ENCODE measurements around the gene P2RX5. TPM values are rescaled to one million over a fixed set of nuclear protein-coding genes. Genes with fewer than 3 reads are reported as not detected.

Gene P2RX5
- total and polyA plus RNA-seq, 9 donors, result 0.15 to 1.1 (median 0.61) TPM

- Histone ChIP-seq H3K36me3 (no peaks in the 10 kb centered on the region), H3K27me3 (no peaks in the 10 kb centered on the region), H3K9me3 (no peaks in the 10 kb centered on the region), H3K4me3 (no peak overlapping the region), H3K4me1 (ENCODE audit: insufficient read depth) (peaks cover 3% of the 10 kb centered on the region), H3K27ac (no peak overlapping the region)
- intact Hi-C loops (cut with DNase I), result no loop called here
- TF ChIP-seq CTCF (IDR thresholded peaks at IDR 0.05), result no peak
- no peak for TF ChIP-seq EP300 (IDR thresholded peaks at IDR 0.05)
- no peak for TF ChIP-seq POLR2A (IDR thresholded peaks at IDR 0.05)
- DNase-seq, result no peak
Observed at GRCh38 chr17:3719265-3719664, 23.3 kb upstream of the P2RX5 start.

GRCh38 chr17:3718201-3718600 lies 22.2 kb upstream of the P2RX5 start:
- Histone ChIP-seq H3K36me3 (no peaks in the 10 kb centered on the region), H3K9me3 (no peaks in the 10 kb centered on the region), H3K27ac (no peak overlapping the region), H3K4me3 (no peak overlapping the region), H3K4me1 (ENCODE audit: insufficient read depth) (no peaks in the 10 kb centered on the region), H3K27me3 (no peaks in the 10 kb centered on the region)
- DNase-seq, result no peak
- TF ChIP-seq EP300 (IDR thresholded peaks at IDR 0.05) (no peak), POLR2A (IDR thresholded peaks at IDR 0.05) (no peak)
- WGBS, 3 donors, result 87 to 93% (median 88%) methylated on average over 4 of the region's 4 CpGs
- intact Hi-C loops (cut with DNase I), result no loop called here

GRCh38 chr17:3715296-3715695 lies 19.3 kb upstream of the P2RX5 start:
- no peaks in the 10 kb centered on the region for H3K27me3 ChIP-seq
- H3K36me3 ChIP-seq, result no peaks in the 10 kb centered on the region

GRCh38 chr17:3712811-3713463 lies 17.0 kb upstream of the P2RX5 start:
- Histone ChIP-seq H3K36me3 (no peaks in the 10 kb centered on the region), H3K27ac (no peak overlapping the region), H3K4me1 (ENCODE audit: insufficient read depth) (no peaks in the 10 kb centered on the region), H3K27me3 (no peaks in the 10 kb centered on the region), H3K9me3 (no peaks in the 10 kb centered on the region), H3K4me3 (no peak overlapping the region)
- intact Hi-C loops (cut with DNase I), result no loop called here
- 61 to 75% (median 65%) methylated on average over 13 of the region's 13 CpGs for WGBS, 3 donors
- TF ChIP-seq EP300 (IDR thresholded peaks at IDR 0.05) (no peak), POLR2A (IDR thresholded peaks at IDR 0.05) (no peak), CTCF (IDR thresholded peaks at IDR 0.05) (no peak)
- no peak for DNase-seq

More at GRCh38 chr17:3715296-3715695, 19.3 kb upstream of the P2RX5 start:
- WGBS, 3 donors, result 83 to 93% (median 92%) methylated on average over 8 of the region's 8 CpGs
- TF ChIP-seq POLR2A (IDR thresholded peaks at IDR 0.05), result no peak
- TF ChIP-seq CTCF (IDR thresholded peaks at IDR 0.05), result no peak
- no peak for TF ChIP-seq EP300 (IDR thresholded peaks at IDR 0.05)
- H3K9me3 ChIP-seq, result no peaks in the 10 kb centered on the region
- H3K4me1 ChIP-seq (ENCODE audit: insufficient read depth), result no peaks in the 10 kb centered on the region
- no peak overlapping the region for H3K4me3 ChIP-seq
- DNase-seq, result no peak
- intact Hi-C loops (cut with DNase I), result no loop called here
- H3K27ac ChIP-seq, result no peak overlapping the region

- intact Hi-C loops (cut with DNase I), result no loop called here
- TF ChIP-seq POLR2A (IDR thresholded peaks at IDR 0.05) (no peak), CTCF (IDR thresholded peaks at IDR 0.05) (no peak), EP300 (IDR thresholded peaks at IDR 0.05) (no peak)
- no peak overlapping the region for H3K4me3 ChIP-seq
- no peaks in the 10 kb centered on the region for H3K36me3 ChIP-seq
- H3K4me1 ChIP-seq (ENCODE audit: insufficient read depth), result no peaks in the 10 kb centered on the region
- no peak overlapping the region for H3K27ac ChIP-seq
- no peaks in the 10 kb centered on the region for H3K27me3 ChIP-seq
- WGBS, 3 donors, result 74 to 78% (median 75%) methylated on average over 5 of the region's 5 CpGs
- no peak for DNase-seq
- H3K9me3 ChIP-seq, result no peaks in the 10 kb centered on the region
Observed at GRCh38 chr17:3710951-3711383, 15.0 kb upstream of the P2RX5 start.

Measured in ovary (tissue), 9 donors.